Stimulated activated CD8-positive, alpha-beta memory T cell treated with anti-CD3 and anti-CD28 coated beads, Interleukin-15, amount 100 ng/mL, for 48 hours (primary cell): Measurements from ENCODE around the gene VPS33A.
"Not testable (repeated sequence)": the region's sequence is repeated elsewhere in the genome, so short reads cannot be mapped to it uniquely, and the experiment has no call there.

Experiments used
- DNase-seq, 2 donors: peaks; one replicate each; pipeline ENCODE4 v3.0.0-alpha.2; 2020; ENCODE audit warnings: low read depth in 2 of 2

The VPS33A gene

DNA sequence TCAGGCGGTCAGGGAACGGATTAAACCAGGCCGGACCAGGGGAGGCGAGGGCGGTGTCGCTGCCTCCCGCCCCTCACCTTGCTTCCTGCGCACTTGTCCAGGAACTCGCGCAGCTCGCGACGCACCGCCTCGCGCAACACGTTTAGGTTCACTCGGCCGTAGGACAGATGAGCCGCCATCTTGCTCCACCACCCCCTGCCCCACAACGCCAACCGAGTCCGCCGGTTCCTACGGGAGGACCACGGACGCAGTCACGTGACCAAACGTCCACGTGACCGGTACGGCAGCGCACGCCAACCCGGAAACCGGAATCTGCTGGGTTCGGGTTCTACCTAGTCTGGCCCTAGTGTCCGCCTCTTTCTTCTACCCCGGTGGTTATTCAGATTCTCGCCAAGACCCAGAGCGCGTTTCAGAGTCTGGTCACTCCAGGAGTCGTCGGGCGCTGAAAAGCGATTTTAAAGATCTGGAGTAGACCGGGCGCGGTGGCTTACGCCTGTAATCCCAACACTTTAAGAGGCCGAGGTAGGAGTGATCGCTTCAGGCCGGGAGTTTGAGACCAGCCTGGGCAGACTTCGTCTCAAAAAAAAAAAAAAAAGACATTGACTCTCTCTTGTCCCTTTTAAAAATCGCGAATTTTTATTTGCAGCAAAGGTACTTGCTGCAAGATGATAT is at the start of gene VPS33A:
Gene VPS33A (minus strand): TSS at position 265 of the 672 bp plus-strand sequence. CDS start 86 bp downstream, at position 179.
- peak; percentile 96 for DNase-seq

DNA sequence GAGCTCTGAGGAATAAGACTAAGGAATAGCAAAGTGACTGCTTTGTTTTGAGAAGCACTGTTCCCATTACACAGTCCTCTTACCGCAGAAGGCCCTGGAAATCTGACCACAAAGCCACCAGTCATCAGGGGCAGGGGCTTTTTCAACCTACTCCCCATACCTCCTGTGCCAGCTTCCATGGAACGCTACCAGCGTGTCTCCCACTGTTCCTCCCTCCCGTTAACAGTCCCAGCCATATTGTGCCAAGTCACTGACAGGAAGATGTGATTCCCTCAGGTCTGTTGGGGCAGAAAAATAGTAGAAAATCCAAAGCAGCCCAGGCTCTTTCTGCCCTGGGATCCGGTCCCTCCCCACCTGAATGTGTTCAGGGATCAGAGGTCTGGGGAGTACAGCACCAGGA is 46.6 kb upstream of the VPS33A start:
- DNase-seq, result no peak

DNA sequence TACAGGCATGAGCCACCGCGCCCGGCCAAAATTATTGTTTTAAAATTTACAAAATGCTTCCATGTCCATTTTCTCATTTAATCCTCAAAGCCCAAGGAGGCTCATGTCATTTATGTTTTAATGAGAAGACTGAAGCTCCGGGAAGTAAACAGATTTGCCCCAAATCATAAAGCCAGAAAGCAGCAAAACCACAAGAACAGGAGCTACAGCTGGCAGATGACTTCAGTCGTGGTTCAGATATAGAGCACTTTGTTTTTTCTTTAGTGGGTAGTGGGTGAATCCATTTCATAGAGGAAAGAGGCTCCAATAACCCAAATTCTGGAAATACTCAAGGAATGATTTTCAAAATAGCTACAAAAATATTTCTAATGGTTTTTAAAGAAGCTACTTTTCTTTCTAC is 45.4 kb upstream of the VPS33A start:
- DNase-seq, result no peak

DNA sequence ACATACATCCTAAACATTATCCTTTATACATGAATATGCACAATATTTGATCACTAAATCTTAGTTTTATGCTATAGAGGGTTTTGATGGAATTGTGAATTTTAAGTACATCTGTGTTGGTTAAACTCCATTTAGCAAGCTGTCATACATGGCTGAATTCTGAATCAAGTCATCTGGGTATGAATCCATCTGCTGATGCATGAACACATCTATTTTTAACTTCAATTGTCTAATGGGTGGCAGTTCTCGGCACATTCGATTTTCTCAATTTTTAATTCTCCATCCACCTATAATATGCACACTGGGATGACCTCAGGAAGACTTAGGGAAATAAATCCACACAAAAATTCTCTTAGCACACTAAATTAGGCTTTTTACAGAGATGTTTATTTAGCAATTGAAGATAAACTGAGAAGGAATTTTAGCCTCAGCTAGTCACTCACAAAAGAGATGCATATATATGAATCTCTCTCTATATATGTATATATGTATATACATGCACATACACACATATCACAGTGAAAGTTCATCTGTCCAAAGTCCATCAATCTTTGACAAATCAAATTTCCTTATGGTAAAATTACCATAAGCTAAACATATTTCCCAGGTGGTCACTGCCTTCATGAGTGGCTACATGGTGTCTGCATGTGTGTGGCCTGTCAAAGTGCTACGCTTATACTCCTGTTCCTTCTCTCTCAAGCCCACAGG is 44.5 kb upstream of the VPS33A start:
- no peak for DNase-seq

DNA sequence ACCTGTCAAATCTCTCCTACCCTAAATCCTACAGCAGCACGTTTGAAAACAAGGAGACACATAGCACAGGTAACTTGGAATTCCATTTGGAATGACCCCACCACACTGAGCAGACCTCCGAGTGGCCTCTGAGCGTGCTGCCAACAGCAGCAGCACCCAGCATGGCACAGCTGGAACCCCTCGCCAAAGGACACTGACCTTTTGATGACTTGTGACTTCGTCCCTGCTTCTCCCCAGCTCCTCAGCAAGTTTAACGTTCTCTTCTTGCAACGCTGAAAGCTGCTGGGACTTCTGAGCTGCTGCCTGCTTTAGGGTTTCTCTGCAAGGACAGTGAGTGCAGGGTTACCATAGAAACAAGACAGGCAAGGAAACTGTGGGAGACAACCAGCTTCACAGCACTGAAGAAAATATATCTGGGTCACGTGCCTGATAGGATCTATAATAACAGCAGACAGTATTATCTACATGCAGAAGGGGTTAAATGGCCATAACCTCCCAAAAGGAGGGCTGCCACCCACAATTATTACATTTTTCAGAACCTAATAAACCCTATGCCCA is 43.3 kb upstream of the VPS33A start:
- no peak for DNase-seq

DNA sequence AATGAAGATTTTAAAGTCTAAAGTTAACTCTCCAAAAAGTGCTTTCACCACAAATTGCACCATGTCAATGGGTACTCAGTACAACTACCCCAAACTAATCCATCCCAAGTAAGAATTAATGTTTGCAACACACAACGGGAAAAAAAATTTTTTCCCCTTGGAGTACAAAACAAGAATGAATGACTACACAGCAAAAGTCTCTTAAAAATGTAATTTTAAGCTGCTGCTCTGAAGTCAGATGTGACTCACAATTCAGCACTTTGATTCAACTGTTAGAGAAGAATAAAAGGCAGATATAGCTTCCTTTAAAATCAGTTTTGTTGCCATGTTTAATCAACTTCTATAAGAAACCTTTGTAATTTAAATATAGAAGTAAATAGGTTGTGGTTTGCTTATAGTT is 42.5 kb upstream of the VPS33A start:
- DNase-seq, result no peak

DNA sequence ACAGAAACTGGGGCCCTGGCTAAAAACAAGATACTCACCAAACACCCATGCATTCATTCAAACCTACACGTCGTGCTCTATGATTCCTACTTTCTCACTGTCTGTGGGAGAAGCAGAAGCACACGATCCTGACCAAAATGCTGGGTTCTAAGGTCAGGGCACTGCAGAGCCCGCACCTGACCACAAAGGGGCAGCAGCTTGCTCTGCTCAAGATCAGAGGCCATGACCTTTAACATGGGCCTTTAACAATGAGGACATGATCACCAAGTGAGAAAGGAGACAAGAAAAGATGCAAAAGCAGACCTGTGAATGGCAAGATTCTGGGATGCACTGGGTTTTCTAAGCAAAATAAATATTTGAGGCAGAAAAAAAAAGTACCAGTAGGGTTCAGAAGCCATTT is 40.1 kb upstream of the VPS33A start:
- no peak for DNase-seq

DNA sequence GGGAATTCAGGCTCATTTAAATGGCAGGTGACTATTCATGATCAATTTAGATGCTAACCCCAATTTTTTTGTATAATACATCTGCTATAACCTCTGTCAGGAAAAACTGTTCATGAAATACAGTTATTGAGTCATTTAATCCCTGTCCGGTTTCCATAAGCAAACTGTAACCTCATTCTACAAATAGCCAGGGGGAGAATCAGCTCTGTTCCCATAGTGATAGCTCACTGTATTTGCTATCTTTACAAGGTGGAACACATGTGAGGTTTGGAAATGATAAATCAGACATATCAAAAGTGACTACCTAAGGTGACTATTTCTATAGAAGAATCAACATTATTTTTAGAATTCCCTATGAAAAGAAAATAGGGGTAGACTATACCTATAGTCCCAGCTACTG is 38.6 kb upstream of the VPS33A start:
- no peak for DNase-seq

DNA sequence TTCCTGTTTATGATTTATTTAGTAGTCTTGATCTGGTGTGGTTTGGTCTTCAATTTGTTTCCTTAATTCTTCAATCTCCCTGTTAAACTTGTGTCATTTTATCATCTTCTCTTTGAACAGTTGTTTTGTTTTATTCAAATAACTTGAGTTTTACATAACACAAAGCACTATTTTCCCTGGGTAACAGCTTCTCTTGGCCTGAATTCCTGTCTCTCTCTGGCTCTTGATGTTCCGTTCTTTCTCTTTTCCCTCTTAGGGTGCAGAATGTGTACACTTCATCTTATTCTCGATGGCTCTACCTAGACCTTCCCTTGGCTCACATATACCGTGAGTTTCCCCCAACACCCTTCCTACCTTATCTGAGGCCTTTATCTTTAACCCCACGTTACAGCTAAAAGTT is 36.8 kb upstream of the VPS33A start:
- no peak for DNase-seq

DNA sequence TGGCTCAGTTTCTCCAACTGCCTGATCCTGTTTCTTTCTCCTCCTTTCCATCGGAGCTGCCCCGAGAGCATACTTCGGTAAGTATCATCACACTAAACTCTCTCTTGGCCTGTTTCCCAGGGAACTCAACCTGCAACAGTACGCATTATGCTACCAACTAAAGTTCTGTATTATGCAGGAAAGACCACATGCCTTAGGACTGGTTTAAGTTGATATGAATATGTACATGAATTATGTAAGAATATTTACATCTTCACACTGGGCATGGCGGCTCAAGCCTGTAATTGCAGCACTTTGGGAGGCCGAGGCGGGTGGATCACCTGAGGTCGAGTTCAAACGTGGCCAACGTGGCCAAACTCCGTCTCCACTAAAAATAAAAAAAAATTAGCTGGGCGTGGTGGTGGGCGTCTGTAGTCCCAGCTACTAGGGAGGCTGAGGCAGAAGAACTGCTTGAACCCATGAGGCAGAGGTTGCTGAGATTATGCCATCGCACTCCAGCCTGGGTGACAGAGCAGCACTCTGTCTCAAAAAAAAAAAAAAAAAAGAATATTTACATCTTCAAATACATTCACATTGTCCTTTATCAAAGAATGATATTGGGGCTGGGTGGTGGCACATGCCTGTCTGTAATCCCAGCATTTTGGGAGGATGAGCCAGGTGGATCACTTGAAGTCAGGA is 31.9 kb upstream of the VPS33A start:
- no peak for DNase-seq

DNA sequence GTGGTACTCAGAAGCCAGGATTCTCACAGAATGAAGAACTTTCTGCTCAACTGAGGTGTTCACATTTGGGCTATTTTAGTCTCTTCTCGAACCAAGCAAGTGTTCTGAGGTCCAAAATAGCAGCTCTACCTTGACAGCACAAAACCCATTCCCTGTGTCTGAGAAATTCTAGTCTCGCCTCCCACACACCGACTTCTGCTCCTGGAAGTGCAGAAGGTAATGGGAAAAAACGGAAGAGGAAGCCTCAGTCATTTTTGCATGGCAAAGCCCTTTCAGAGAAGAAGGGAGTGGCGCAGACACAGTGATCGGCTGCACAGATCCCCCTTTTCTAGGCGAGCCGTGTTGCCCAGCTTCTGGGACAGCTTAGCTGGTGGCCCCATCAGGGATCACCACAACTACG is 31.2 kb upstream of the VPS33A start:
- no peak for DNase-seq

DNA sequence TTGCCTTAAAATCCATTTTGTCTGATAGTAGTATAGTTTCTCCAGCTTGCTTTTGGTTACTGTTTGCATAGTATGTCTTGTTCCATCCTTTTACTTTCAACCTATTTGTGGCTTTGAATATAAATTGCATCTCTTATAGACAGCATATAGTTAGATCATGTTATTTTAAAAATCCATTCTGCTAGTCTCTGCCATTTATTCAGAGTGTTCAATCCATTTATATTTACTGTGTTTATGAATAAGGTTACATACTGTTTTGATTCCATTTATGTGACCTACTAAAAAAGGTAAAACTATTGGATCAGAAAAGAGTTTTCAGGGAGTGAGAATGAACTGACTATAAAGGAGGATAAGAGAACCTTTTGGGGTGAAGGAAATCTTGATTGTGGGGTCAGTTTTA is 29.6 kb upstream of the VPS33A start:
- no peak for DNase-seq

DNA sequence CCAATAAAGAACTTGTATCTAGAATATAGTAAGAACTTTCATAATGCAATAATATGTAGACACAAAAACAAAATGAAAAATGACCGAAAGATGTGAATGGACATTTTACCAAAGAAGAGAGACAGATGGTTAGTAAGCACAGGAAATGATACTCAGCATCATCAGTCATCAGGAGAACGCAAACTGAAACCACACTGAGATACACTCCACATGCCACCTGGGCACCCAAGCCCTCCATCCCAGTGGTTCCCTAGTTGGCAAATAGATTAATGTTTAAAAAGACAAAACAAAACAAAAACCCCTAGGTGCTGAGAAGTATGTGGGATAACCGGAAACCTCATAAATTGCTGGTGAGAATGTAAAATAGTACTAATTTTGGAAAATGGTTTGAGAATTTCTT is 26.8 kb upstream of the VPS33A start:
- DNase-seq, result no peak

DNA sequence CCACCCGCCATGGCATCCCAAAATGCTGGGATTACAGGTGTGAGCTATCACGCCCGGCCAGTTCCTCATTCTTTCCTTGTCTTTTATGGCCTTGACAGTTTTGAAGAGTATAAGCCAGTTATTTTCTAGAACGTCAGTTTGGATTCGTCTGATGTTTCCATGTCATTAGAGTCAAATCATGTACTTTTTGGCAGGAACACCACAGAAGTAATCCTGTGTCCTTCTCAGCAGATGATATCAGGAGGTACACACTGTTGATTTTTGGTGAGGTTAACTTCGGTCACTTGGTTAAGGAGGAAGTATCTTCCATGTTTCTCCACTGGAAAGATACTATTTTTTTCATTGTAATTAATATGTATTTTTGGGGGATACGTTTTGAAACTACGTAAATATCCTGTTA is 25.1 kb upstream of the VPS33A start:
- no peak for DNase-seq

DNA sequence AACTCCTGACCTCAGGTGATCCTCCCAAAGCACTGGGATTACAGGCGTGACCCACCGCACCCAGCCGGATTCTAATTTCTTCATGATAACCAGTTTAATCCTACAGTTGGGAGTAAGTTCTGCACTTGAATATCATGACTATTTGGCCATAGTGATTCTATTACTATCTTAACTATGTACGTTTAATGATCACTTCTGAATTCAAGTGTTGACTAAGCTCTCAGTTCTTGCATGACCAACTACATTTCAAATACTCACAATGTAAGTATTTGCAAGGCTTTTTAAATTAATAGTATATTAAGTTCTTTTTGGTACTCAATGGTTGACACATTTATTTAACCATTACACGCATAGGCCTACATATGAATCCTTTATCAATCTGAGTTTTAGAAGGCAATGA is 17.4 kb upstream of the VPS33A start:
- no peak for DNase-seq

DNA sequence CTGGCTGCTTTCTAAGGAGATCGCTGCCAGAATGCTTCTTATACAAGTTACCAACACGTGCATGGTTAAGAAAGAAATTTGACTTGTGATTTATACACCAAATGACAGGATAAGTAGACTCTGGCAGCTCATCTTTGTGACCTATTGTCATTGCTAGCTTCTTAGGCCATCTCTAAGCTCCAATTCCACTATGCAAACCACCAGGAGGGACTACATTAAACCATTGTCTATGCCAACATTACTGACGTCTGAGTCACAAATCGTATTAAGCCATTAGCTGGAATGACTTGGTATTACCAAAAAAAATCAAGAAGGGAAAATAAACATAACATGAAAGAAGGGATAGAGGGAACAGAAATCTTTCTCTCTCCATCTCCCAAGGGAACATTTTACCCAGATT is 15.8 kb upstream of the VPS33A start:
- no peak for DNase-seq

DNA sequence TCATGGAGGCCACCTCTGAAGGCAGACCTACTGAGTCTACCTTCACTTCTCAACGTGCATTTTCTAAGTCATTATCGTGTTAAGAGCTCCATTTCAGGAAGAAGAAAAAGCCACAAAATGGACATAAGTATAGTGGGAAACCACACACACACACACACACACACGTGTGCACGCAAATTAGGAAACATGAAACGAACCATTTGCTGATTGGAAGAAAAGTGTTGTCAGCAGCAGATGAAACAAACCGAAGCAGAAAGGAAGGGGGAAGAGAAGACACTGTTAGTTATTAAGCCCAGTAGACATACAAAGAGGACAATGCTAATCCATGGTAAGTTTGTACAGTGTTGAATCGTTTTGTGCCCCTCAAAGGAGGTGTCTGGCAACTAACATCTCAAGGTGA is 9.9 kb upstream of the VPS33A start:
- DNase-seq, result no peak

DNA sequence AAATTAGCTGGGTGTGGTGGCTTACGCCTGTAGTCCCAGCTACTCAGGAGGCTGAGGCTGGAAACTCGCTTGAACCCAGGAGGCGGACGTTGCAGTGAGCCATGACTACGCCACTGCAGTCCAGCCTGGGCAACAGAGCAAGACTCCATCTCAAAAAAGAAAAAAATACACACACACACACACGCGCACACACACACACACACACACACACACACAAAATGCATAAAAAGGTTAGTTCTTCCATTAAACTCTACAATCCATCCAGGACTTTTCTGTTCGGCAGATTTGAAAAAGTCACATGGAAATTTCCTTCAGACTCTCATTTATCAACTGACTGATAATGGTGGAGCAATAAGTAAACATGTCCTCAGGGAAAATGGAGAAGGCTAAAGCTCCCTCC is 9.2 kb upstream of the VPS33A start:
- no peak for DNase-seq

DNA sequence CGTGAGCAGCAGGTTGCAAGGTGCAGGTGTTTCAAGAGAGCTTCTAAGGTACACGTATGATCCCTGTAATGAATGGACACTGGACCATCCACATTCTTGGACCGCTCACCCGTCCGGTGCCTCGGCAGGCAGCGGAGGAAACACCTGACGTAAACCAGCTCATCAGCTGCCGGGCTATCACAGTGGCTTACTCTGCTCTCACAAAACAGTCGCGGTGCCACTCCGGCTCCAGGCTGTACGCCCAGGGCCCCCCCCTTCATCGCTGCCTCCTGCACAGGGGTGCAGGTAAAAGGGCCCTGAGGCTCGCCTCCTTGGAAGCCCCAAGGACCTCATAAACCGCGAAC is 436 bp downstream of the VPS33A start:
- peak in 1 of 2 donors; percentile 15 for DNase-seq

DNA sequence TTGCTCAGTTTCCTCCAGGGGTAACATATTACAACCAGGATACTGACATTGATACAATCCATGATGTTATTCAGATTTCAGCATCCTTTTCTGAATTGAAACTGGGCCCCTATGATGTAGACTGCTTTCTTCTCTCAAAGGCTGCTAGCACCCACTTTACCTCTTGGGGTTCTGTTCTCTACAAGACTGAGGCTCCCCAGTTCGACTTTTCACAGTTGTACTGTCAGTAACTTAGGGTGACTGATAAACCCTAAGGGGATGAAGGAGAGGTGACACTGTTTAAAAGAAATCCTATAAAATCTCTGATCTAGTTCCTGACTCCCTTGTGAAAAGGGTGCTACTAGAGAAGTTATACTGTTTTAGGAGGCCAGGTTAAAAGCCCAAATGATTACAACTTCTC is 818 bp downstream of the VPS33A start:
- no peak for DNase-seq

DNA sequence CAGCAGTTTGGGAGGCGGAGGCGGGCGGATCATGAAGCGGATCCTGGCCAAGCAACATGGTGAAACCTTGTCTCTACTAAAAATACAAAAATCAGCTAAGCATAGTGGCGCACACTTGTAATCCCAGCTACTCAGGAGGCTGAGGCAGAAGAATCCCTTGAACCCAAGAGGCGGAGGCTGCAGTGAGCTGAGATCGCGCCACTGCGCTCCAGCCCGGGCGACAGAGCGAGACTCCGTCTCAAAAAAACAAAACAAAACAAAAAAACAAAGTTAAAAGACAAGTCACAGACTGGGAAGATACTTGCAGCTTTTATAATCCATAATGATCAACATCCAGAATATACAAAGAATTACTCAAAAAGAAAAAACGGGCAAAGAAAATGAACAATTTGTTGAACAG is 5.6 kb downstream of the VPS33A start:
- not testable (repeated sequence) for DNase-seq

DNA sequence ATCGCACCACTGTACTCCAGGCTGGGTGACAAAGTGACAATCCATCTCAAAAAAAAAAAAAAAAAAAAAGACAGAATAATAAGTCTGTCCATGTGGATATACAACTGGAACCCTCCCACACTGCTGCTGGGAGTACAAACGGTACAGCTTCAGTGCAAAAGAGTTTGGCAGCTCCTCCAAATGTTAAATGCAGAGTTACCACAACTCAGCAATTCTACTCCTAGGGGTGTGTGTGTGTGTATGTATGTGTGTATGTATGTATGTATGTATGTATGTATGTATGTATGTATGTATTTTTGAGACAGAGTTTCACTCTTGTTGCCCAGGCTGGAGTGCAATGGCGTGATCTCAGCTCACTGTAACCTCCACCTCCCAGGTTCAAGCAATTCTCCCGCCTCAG is 7.4 kb downstream of the VPS33A start:
- not testable (repeated sequence) for DNase-seq

DNA sequence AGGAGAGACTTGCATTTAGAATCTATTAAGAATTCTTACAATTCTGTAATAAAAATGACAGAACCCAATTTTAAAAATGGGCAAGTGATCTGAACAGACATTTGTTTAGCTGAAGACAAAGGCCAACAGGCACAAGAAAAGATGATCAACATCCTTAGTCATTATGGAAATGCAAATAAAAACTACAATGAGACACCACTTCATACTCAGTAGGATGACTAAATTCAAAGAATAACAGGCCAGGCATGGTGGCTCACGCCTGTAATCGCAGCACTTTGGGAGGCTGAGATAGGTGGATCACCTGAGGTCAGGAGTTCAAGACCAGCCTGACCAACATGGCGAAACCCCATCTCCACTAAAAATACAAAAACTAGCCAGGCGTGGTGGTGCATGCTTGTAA is 7.8 kb downstream of the VPS33A start:
- not testable (repeated sequence) for DNase-seq
